IMR-90 (cell line): ENCODE results near the gene PLEKHB2.
"Not testable (repeated sequence)": the region's sequence is repeated elsewhere in the genome, so short reads cannot be mapped to it uniquely, and the experiment has no call there.

Experiments used
- CHD1 ChIP-seq: IDR thresholded peaks from 2 replicates; pipeline ENCODE4 v1.6.1; 2012; ENCODE audit warnings: low read depth, low read length, improper control_type of control experiment
- CTCF ChIP-seq: conservative IDR thresholded peaks from 2 replicates; pipeline ENCODE4 v1.5.1; 2012; ENCODE audit warnings: mild to moderate bottlenecking, low read depth, low read length, improper control_type of control experiment
- POLR2A ChIP-seq: IDR thresholded peaks from 2 replicates; pipeline ENCODE4 v1.6.1; 2012; ENCODE audit warnings: mild to moderate bottlenecking, low read depth, low read length
- USF2 ChIP-seq: fragments of 150-350 bp; IDR thresholded peaks from 2 replicates; pipeline ENCODE4 v1.6.1; 2017; ENCODE audit warnings: mild to moderate bottlenecking, antibody characterized with exemption, low read length, low read depth

DNA sequence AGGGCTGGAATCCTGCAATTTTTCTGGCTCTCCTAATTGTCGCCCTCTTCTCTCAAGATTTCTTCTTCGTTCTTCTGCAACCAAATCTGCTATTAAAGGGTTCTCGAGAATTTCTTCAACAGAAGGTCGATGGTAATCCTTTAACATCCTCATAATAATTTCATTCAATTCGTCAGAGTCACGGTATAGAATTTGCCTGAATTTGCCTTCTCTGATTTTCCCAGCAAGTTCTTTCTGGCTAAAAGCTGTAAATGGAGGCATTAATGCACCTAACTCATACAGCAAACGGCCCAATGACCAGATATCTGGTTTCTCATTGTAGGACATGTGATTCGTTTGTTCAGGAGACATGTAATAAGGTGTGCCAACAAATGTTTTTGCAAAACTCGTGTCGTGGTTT, 72.9 kb downstream of the PLEKHB2 start:
- TF ChIP-seq USF2, CHD1, CTCF, POLR2A: not testable (repeated sequence)
